DMS114 treated with DMSO at 0.1 percent for 48 hours (cell line): ENCODE data around the gene A2M.

ENCODE experiments used
- DNase-seq: peaks from one replicate; lab custom pipeline; 2025; ENCODE audit not compliant: unreplicated experiment; lab: John Stamatoyannopoulos, UW

Gene A2M

DNA sequence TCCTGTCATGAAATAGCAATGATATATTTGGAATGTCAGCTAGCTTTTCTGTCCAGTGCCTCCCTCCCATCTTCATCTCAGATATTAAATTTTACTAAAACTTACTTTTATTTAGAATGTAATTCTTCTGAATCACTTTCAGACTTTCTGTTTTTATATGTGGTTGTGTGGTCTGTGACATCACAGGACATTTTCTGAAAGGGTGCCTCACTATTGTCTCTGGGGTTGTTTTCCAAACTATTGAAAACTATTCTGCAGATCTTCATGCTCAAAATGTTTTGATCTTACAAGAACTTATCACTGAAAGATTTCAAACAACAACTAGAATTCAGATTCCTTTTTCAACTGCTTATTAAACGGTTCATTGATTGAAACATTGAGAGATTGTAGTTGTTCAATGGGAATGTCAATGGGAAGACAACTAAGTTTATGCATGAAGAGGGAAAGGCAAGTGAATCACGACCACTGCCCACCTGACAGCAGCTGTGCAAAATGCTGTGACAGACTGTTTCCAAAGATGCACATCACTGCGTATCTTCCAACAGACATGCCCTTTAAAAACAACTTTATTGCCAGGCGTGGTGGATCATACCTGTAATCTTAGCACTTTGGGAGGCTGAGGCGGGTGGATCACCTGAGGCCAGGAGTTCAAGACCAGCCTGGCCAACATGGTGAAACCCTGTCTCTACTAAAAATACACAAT is 75.1 kb downstream of the A2M start:
- no peak for DNase-seq

DNA sequence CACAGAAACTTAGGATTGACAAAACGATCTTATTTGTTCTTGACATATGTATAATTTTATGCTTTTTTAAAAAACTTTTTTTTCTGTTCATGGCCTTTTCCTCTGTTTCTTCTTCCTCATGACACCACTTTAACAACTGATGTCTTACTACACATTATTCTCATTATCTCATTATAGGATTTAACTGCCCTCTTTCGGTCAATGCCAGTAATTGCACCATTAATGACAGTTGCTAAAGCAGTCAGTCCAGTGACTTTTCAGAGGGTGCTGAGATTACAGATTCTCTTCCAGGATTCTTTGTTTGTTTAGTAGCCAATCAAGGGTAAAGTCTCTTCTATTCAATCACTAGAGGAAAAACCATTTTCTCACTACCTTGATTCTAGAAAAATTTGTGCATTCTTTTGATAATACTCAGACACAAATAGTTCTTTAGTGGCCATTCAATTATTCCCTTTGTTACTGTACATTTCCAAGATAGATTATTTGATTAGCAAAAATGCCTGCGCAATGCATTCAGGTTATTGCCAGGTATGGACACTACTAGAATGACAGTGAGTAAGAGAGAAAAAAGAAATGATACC is 76.2 kb downstream of the A2M start:
- DNase-seq: peak; percentile 64

DNA sequence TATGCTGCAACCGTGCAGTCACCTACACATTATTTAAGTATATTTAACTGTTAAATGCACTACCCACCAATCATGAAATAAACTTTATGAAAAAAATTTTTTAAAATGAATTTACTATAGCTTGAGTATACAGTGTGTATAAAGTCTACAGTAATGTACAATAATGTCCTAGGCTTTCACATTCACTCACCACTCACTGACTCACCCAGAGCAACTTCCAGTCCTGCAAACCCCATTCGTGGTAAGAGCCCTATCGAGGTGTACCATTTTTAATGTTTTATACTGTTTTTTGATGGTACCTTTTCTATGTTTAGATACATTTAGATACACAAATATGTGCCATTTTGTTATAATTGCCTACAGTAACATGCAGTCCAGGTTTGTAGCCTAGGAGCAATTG is 78.3 kb downstream of the A2M start:
- DNase-seq: no peak

DNA sequence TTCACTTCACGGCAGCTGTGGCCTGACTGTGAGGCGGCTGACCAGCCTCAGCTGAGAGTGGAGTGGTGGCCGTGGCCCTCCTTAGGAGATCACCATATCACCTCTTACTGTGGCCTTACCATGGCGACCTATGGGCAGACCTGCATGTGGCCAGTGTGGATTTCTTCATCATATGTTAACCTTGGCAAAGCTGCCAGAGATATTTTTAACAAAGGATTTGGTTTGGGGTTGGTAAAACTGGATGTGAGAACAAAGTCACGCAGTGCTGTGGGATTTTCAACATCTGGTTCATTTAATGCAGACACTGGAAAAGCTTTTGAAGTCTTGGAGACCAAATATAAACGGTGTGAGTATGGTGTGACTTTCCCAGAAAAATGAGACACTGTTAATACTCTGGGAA is 79.5 kb downstream of the A2M start:
- no peak for DNase-seq

DNA sequence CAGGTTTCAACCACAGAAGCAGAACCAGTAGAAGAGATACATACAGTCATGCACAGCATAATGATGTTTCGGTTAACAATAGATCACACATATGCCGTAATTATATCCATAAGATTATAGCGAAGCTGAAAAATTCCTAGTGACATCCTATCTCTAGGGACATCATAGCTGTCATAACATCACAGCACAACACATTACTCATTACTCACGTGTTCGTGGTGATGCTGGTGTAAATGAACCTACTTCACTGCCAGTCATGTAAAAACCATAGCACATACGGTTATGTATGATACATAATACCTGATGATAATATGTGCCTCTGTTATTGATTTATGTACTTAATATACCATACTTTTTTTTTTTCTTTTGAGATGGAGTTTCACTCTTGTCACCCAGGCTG is 81.6 kb downstream of the A2M start:
- DNase-seq: no peak

DNA sequence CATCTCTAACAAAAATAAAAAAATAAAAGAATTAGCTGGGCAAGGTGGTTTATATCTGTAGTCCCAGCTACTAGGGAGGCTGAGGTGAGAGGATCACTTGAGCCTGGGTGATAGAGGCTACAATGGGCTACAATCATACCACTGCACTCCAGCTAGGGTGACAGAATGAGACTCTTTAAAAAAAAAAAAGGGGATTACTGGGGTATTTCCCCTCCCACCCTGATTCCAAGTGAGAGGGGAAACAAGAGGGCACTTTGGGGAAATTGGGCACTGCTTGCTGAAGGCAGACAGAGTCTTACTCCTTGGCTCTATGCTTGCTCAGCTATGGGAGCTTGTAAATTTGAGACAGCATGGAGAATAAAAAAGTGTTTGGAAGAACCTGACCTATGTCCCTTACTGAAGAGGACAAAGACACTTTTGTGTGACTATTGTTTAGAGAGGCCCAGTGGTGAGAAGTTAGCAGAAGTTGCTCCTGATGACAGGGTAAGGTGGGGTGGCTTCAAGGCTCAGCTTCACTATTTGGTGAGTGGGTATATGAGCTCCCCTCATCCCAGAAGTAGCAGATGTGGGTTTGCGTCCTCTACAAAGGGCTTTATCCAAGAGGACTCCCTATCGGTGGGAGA is 82.3 kb downstream of the A2M start:
- DNase-seq: no peak

DNA sequence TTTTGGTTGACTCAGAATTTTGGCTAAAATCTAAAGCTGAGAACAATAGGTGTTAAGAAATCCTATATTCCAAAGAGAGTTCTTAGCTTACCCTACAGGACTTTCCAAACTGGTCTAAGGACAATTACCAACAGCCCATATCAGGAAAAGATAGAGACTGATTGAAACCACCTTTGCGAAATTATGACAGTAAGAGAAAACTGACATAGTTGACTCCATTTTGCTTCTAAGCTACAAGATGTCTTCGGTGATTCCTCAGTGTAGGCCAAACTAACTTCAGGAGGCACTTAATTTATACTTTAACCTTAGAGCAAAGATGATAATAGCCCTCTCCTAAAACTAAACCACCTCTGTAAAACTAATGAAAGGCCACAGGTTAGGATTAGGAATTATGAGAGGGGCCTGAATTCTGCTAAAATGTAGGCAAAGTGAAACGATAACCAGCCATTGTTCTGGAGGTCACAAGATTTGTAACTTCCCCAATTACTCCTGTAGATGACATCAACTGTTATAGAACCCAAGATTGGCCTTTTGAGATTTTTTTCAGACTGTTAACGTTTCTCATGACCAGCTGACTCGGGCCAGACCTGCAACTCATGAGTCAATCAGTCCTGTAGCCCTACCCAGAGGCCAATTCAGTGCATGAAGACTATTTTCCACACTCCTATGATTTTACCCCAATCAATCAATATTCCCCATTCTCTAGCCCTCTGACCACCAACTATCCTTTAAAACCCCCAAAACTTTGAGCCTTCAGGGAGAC is 83.3 kb downstream of the A2M start:
- DNase-seq: no peak

GRCh38 chr12:9030776-9031175 is 84.9 kb downstream of the A2M start:
- no peak for DNase-seq

DNA sequence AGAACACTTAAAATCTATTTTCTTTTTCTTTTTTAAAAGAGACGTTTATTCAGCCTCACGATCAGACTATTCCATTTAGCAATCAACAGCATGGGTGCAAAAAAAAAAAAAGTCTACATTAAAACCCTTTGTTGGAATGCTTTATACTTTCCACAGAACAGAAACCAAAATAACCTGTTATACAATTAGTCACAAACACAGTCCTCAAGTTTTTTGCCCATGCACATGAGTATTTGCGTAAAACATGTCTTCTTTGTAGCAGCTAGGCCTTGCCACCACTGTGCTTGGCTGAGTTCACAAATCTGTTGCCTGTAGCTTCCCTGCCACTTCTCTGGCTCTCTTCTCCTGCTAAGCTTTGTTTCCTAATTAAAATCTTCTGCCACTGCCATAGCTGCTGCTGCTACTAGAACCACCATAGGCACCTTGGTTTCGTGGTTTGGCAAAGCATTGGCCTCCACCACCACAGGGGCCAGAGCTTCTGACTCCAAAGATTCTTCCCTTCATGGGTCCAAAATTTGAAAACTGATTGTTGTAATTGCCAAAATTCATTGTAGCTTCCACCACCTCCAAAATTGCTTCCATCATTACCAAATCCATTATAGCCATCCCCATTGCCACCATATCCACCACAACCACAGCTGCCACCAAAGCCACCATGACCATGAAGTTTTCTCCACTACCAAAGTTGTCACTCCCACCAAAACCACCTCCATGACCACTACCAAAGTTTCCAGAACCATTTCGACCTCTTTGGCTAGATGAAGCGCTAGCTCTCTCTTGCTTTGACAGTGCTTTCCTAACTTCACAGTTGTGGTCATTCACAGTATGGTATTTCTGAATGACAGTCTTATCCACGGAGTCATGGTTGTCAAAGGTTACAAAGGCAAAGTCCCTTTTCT is 88.3 kb downstream of the A2M start:
- no peak for DNase-seq

DNA sequence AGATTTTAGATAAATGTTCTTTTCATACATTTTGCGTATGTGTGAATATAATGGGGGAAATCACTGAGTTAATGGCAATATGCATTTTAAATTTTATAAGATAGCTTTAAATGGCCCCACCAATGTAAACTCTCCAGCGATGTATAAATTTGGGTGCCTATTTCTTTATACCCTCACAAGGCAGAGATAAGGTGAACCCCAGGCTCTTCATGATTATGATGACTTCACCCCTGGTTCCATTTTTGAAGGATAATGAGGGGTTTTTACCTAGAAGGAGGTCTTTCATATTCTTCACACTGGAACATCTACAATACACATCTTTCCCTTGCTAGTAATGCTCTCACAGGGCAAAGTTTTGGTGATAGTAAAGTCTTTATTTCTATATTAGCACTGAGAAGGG is 91.2 kb downstream of the A2M start:
- DNase-seq: no peak

DNA sequence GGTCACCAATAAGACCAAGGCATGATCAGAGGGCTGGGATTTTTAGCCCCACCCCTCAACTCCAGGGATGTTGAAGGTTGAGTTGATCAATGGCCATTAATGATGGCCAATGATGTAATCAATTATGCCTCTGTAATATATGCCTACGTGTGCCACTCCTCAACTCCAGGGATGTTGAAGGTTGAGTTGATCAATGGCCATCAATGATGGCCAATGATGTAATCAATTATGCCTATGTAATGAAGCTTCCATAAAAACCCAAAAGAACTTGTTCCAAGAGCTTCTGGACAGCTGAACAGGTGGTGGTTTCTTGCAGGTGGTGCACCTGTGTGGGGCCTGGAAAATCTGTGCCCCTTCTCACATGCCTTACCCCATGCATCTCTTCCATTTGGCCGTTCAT is 93.1 kb downstream of the A2M start:
- DNase-seq: no peak
